ENCODE results near the gene NDUFB8. TPM values are rescaled to one million over a fixed set of nuclear protein-coding genes. Genes with fewer than 3 reads are reported as not detected.
"Not testable (repeated sequence)": the region's sequence is repeated elsewhere in the genome, so short reads cannot be mapped to it uniquely, and the experiment has no call there.

The NDUFB8 gene
- 100 to 1,000 TPM; 106 to 161 (median 132) TPM for total RNA-seq

DNA sequence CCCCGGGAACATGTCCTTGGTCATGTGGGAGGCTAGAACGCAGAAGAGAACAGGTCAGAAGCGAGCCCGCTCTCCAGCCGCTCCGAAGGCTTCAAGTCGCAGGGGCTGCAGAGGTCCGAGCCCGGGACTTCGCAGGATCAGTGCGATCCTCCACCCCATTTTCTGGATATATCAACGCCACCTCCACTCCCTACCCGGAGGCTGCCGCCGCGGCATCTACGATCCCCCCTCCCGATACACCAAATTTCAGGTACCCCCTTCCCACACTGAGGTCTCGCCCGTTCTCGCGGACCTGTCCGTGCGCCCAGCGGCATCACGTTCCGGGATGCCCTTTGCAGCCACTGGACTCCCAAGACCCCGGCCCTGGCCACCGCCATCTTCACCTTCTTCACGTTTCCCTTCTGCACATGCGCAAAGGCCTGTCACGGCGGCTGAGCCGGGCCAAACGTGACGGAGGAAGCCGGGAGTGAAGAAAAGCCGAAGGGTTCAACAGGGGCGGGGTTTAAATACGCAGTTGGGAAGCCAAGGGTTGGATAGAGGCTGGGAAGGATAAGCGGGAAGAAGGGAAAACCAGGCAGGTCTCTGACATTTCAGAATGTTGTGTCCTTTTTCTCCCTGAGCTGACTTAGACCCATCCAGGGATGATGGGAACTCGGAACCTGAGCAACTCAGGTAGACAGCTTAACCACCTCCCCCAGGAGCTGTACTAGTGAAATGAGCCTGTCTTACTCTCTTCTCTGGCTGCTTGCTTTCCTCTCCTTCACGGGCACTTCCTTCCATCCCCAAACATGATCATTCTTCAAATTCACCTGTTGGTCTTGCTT, at the start of gene NDUFB8:
NDUFB8 (minus strand) TSS at position 397 of the 824 bp plus-strand sequence; CDS start at position 377, 20 bp downstream.
- Histone ChIP-seq H3K27me3 (no peaks in the 10 kb centered on the region), H3K27ac (peak within 1 kb of the TSS; percentile 66 to 92 (median 86)), H3K9me3 (no peaks in the 10 kb centered on the region), H3K4me3 (peak within 1 kb of the TSS; percentile 55 to 97 (median 82)), H3K4me1 (peaks cover 0 to 29% (median 12%) of the 10 kb centered on the region in 4 donors), H3K36me3 (peaks cover 0 to 29% (median 2%) of the 10 kb centered on the region in 3 donors)
- TF ChIP-seq CTCF (IDR thresholded peaks at IDR 0.05) (no peak), EP300 (IDR thresholded peaks at IDR 0.05) (peak; percentile 30 to 87), POLR2A (IDR thresholded peaks at IDR 0.05) (peak in 1 of 2 donors; percentile 41)
- DNase-seq (ENCODE audit: low spot score in 2 of 2), result peak; percentile 72 to 91
- WGBS, 2 donors, result 1 to 2% methylated on average over 43 of the region's 43 CpGs

DNA sequence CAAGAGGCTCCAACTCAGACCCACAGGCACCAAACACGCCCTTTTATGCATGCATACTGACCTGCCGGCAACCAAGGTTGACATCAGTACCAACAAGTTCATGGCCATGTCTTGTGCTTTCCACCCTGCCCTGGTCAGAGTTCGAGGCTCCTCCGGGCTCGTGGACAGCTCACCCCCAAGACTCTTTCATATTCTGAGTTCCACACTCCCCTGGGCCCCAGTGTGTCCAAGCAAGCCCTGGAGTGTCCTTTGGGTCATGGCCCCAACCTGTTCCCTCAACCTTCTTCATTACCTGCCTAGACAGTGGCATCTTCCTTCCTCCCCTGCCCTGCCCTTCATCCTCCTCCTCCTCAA, 46.6 kb upstream of the NDUFB8 start:
- Histone ChIP-seq H3K27ac (no peak overlapping the region), H3K27me3 (peaks cover 0 to 8% of the 10 kb centered on the region in 2 donors), H3K9me3 (no peaks in the 10 kb centered on the region), H3K4me3 (no peak overlapping the region), H3K36me3 (no peaks in the 10 kb centered on the region), H3K4me1 (no peaks in the 10 kb centered on the region)
- no peak for DNase-seq (ENCODE audit: low spot score in 2 of 2)
- no peak for TF ChIP-seq CTCF (IDR thresholded peaks at IDR 0.05)
- no peak for TF ChIP-seq EP300 (IDR thresholded peaks at IDR 0.05)
- TF ChIP-seq POLR2A (IDR thresholded peaks at IDR 0.05), result no peak
- WGBS, 2 donors, result 74 to 86% methylated on average over 5 of the region's 5 CpGs

DNA sequence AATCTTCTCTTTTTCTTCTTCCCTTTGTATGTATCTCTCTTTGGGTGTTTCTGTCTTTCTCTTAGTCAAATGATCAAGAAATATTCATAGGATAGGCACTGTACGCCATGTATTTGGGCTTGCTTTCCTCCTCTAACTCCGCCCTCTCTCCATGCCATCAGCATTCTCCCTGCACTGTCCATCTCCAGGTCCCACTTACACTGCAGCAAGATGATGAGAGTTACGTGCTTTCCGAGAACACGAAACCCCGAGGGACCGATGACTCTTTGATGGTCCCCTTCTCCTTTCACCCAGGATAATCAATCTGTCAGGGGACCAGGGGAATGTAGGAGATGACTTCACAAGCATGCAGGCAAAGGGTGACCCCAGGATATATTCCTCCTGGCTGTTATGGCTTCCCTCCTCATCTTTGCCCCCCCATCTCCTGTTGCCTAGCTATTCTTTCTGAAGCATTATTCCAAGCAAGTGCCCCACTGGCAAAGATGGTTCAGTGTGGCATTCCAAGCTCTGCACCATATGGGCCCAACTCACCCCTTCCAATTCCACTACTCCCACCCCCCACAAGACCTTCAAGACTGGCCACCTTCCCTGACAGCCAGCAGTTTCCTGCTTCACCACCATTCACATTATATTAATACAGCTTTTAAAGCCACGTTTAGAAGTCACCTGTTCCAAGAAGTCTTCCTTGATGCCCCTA, 46.1 kb upstream of the NDUFB8 start:
- H3K27me3 ChIP-seq, result peaks cover 0 to 13% of the 10 kb centered on the region in 2 donors
- TF ChIP-seq CTCF (IDR thresholded peaks at IDR 0.05) (no peak), POLR2A (IDR thresholded peaks at IDR 0.05) (no peak), EP300 (IDR thresholded peaks at IDR 0.05) (no peak)
- no peaks in the 10 kb centered on the region for H3K9me3 ChIP-seq
- H3K27ac ChIP-seq, result no peak overlapping the region
- H3K4me1 ChIP-seq, result no peaks in the 10 kb centered on the region
- no peak overlapping the region for H3K4me3 ChIP-seq
- no peaks in the 10 kb centered on the region for H3K36me3 ChIP-seq
- WGBS, 2 donors, result 76 to 82% methylated on average over 8 of the region's 8 CpGs
- no peak for DNase-seq (ENCODE audit: low spot score in 2 of 2)

- not testable (repeated sequence) for H3K9me3 ChIP-seq; H3K36me3 ChIP-seq; H3K4me3 ChIP-seq; H3K4me1 ChIP-seq; H3K27ac ChIP-seq; DNase-seq (ENCODE audit: low spot score in 2 of 2)
- H3K27me3 ChIP-seq, result peaks cover 0 to 19% of the 10 kb centered on the region in 2 donors
- 74 to 79% methylated on average over 7 of the region's 7 CpGs for WGBS, 2 donors
These were observed 45.5 kb upstream of the NDUFB8 start for GRCh38 chr10:100575146-100575545.

GRCh38 chr10:100571084-100571856, 41.6 kb upstream of the NDUFB8 start:
- DNase-seq (ENCODE audit: low spot score in 2 of 2), result no peak
- Histone ChIP-seq H3K4me3 (no peak overlapping the region), H3K27me3 (peaks cover 0 to 58% of the 10 kb centered on the region in 2 donors), H3K27ac (no peak overlapping the region), H3K36me3 (no peaks in the 10 kb centered on the region), H3K9me3 (no peaks in the 10 kb centered on the region), H3K4me1 (no peaks in the 10 kb centered on the region)
- 81 to 83% methylated on average over 24 of the region's 24 CpGs for WGBS, 2 donors
- TF ChIP-seq CTCF (IDR thresholded peaks at IDR 0.05) (no peak), EP300 (IDR thresholded peaks at IDR 0.05) (no peak), POLR2A (IDR thresholded peaks at IDR 0.05) (no peak)

All from tibial nerve (tissue), 4 donors.